Stimulated activated CD8-positive, alpha-beta memory T cell treated with anti-CD3 and anti-CD28 coated beads, Interleukin-7, amount 100 ng/mL, for 24 hours (primary cell): ENCODE measurements around the gene EIF4G1.

ENCODE experiments used
- DNase-seq: peaks from one replicate; pipeline ENCODE4 v3.0.0-alpha.2; 2020; ENCODE audit warnings: low read depth

Gene EIF4G1

DNA sequence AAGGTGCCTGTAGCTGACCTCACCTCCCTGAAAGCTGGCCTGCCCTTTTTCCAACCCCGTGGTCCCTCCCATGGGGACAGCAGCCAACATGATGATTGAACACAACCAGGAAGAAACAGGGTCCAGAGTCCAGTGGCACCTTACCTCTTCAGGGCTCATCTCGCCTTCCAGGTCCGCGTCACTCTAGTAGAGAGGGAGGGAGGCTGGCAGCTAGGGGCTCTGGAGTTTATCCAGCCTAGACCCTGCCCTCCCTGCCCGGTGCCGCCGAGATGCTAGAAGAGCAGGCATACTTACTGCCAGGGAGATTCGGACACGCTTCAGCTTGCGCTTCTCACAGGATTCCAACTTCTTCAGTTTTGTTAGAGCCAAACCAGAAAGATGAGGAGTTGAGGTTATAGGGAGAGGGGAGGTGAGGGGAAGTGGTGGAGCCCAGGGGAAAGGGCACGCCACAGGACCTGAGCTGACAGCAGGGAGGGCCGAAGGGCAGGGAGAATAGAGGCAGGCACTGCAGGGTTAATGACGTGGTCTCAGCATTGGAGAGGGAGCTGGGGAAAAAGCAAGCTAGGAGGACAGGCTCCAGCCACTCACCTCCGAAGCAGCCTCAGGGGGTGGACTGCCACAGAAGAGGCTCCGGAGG is 37.9 kb downstream of the EIF4G1 start:
- DNase-seq, result no peak

DNA sequence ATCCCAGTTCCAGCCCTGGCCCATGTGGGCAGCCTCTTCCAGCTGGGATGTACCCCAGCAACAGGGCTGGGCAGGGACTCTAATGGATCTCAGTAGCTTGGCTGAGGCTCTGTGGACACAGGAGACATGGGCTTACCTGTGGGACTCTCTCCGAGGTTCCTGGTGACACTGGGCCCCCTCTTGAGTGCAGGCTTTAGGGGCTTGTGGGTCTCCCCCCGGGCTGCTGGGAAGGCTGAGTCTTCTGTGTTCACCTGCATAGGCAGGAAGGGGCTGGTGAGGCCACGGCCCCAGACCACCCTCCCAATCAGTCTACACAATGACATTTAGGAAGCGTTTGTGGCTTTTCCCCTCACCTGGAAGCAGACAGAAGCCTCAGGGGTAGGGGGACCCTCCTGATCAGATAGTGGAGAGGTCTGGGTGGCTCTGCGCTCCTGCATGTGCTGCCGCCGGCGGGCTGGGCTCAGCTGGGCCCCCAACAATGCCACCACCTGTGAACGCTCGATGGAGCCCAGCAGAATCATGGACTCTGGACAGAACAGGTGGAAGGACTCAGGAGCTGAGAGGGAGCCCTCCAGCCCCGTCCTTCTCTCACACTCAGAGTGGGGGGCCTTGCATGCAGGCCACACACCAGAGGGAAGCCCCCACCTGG is 38.6 kb downstream of the EIF4G1 start:
- DNase-seq, result no peak

DNA sequence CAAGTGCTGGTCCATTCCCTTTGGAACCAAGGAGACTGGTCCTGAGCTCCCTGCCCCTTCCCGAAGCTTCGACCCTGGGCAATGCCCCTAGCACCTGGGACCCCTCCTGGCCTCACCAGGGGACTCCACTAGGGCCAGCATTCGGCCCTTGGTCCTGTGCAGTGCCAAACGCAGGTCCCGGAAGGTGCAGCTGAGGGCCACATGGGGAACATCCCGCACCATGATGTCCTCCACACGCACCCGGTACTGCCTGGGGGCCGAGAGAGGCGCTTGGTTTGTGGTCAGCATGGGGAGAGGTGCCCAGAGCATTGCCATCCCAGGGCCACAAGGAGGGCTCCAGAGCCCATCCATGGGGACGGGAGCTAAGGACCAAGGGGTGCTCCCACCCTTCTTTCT is 39.1 kb downstream of the EIF4G1 start:
- no peak for DNase-seq

DNA sequence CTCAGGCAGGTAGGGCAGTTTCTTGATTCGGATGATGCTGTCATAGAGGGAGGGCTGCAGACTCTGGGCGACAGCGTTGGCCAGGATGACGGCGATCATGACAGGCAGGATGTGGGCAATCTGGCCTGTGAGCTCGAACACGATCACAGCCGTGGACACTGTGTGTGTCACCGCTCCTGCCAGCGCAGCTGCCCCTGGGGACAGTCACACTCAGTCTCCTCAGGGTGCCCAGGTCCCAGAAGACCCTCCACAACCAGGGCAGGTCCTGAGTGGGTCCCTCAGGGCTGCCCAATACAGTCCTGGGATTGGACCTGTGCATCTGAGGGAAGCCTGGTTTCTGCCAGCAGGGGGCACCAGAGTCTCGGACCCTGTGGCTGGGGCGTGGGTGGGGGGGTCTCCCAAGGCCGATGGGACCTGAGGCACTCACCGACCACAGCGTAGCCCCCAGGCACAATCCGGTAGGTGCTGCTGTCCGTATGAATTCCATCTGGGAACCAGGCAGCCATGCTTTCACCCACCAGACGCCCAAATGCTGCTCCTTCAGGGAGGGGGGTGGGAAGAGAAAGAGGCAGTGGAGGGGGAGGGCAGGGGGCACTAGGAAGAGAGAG is 39.8 kb downstream of the EIF4G1 start:
- DNase-seq, result peak; percentile 45

DNA sequence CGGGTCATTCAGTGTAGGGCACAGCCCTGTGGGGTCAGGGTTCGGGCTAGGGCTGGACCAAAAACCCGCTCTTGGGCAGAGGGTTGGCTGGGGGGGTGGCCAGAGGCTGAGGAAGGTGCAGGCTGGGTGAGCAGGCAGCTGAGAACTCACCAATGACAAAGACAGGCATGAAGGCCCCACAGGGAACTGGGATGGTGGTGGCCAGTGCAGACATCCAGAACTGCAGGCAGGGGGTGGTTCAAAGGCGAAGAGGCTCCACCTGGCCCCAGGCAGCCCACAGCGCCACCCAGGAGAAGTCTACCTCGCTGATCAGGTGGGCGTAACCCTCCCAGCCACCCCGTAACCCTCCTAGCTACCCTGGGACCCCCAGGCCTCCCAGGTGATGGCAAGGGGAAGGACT is 40.3 kb downstream of the EIF4G1 start:
- no peak for DNase-seq

DNA sequence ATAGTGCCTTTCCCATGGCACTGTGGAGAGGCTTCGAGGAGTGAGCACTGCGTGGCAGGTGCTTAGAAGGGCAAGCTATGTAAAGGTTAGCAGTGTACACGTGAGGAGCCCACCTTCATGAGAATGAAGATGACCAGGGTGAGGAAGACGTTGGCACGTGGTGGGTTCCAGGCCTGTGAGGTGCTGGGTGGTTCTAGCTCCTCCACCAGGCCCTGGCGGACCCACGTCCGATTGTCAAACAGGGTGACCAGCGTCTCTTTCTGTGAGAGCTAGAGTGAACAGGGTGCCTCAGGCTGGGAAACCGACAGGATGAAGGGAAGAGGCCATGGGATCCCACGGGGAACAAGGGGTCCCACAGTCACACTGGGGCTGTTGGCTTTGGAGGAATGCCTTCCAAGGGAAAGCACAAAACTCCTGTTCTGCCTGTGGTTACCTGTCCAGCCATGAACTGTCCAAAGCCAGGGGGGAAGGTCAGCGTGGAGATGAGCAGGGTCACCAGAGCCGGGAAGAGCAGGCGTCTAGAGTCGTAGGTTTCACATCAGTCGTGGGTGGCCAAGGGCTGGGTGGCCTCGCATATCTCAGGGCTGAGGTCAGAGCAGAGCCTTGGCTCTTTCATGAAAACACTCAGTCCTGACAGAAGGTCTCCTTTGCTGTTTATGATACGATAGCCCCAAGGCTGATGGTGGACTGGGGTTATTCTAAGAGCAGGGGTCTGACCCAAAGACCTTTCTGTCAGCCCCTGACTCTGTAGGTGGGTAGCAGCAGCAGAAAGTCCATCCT is 41.0 kb downstream of the EIF4G1 start:
- DNase-seq, result no peak

DNA sequence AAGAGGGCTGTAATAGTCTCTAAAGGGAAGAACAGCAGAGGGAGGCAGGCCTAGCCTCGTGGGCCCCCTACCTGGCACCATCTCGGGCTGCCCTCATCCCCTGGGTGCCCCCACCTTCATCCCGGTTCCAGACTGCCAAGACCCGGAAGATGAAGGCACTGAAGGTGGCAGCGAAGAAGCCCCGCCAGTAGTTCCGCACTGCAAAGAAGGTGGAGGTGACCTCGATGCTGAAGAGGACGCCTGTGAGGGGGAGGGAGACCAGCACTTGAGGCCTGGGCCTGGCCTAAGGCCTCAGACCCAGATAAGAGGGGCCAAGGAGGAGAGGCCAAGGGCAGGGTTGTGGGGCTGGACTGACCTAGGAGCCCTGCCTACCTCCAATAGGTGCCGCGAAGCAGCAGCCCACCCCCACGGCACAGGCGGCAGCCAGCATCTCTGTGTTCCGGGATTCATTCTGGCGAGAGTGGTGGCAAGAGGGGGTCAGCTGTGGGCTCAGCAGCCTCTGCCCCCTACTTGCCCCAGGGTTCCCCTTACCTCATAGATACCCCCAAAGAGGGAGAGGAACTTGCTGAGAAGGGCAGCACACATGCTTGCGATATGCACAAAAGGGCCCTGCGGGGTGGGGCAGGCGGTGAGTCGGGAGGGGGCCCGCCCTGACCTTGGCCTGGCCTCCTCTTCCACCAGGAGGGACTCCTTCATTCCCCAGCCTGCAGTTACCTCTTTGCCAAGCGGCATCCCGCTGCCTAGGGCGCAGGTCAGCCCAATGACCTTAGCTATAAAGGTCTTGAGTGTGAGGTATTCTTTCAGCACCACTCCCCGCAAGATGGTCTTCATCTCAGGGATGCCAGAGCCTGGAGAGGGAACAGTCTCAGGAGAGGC is 43.1 kb downstream of the EIF4G1 start:
- DNase-seq, result no peak

DNA sequence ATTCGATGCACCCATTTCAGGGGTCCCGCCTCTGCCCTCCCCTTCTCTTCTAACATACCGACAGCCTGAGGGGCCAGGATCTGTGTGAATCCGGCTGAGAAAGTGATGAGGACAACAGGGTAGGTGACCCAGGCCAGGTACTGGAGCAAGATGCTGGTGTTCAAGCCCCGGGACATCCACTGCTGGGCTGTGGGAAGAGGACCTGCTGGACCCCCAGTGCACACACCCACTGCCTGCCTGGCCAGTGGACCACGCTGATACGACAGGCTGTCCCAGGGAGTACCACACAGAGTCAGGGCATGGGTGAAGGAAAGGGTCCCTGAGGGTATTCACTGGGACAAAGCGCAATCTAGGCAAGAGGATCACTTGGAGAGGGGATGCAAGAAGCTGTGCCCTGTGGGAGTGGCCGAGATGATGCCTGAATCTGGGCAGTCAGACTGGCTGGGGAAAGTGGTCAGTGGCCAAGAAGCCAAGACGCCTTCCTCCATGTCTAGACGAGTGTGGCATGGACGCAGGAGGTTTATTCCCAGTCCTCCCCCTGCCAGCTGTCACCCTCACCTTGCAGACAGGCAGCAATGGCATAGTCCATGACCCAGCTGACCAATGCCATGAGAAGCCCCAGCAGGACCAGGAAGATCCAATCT is 43.8 kb downstream of the EIF4G1 start:
- DNase-seq, result no peak

DNA sequence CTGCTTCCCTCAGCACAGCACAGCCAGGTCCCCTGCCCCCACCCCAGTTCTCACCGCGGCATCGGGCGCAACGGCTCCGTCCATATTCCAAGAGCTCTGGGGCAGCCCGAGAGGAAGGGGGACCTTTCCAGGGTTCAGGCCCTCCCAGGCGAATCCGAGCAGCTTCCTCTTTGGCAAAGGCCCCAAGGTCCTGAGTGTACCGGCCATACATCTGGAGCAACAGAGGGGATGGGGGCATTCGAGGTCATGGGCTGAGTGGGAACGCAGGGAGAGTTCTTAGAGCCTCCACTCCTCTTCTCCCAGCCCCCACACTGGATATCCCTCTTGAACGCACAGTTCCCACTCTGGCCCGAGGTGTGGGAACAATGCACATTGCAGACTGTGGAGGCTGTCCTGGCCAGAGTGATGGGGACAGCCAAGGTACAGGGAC is 44.5 kb downstream of the EIF4G1 start:
- DNase-seq, result no peak

DNA sequence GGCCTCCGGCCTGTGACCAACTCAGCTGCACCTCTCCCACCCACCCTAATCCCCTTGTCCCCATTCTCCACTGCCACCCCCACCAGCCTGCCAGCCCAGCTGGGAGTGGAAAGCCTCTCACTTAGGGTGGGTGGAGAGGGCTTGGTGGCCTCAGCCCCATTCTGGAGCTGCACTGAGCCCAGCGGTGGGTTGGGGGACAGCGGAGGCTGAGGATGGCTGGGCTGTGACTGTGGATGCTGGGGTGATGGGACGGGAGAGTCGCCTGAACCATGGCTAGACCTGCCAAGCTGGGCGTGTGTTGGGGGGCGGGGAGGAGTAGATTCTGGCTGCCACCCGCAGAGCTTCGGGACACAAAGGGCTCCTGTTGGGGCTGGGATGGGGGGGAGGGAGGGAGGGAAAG is 45.2 kb downstream of the EIF4G1 start:
- no peak for DNase-seq

DNA sequence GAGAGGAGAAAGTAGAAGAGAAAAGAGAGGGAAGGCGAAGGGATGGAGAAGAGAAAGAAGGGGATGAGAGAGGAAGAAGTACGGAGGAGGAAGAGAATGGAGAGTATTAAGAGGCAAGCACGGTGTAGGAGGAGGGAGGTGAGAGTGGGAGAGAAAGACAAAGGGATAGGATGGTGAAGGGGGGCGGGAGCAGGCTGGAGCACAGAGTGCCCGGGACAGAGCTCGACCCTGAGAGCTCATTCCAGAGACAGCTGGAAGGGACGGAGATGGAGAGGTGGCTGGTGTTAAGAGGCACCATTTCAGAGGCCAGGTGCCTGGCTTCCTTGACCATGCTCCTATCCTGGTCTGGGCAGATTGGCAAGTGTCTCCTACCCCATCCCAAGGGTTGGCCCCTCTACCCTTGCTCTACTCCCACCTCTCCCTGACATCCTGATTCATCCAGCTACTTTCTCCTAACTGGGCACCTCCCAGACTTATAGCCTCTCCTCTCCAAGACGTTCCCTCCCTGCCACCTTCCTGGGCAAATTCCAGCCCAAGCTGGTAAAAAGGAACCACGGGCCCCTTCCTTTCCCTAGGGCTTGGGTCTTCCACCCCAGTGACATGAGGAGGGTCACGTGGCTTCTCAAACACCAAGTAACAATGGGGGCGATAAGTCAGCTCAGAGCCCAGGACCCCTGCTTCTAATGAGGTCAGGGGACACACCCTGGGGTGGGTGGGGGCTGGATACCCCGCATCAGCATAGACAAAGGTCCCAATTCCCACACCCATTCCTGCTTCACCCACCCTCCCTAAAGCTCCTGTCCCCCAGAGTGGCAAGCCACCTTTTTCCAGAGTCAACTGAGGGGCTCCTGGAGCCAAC is 45.9 kb downstream of the EIF4G1 start:
- DNase-seq, result no peak

DNA sequence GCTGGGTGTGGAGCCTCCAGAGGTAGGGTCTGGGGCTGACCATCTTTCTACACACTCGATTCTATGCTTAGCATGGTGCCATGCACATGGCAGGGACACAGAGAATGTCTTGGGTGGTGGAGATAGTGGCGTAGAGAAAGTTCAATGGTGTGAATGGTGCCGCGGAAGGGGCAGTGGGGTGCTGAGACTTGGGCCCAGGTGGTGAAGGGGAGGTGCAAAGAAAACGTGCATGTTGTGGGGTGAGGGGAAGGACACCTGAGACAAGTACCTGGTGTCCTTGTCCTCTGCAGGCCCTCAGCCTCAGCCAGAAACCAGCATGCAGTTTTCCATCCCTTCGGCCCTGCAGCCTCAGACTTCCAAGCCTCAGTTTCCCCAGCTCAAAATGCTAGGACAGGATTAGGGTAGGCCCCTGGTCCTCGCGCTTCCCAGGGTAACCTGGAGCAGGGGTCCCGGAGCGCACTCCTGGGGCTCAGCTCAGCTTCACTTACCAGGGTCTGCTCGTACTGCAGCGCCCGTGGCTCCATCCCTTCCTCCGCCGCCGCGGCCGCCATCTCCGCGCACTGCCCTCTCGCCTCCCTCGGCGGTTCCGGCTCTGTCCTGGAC is 46.6 kb downstream of the EIF4G1 start:
- DNase-seq, result no peak

DNA sequence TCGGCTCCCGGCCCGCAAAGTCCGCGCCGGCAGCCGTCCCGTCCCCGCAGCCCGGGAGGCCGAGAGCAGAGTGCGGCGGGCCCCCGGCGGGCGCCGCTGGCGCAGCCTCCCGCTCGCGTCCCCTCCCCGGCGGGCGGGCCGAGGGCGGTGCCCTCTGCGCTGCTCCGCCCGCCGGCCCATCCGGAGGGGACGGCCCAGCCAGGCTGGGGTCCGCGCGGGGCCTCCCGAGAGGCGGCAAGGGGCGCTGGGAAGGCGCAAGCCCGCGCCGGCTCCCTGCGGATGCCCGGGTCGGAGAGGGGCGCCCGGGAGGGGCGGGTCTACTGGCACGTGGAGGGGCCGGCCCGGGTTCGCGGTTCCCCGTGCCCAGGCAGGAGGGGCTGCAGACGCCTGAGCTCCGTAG is 47.1 kb downstream of the EIF4G1 start, which contains the start of the genes CLCN2 and POLR2H:
Gene CLCN2 (minus strand): TSS at position 74 of the 400 bp plus-strand sequence. CDS start 126 bp downstream, outside the sequence.
Gene POLR2H (plus strand): TSS at position 179 of the 400 bp plus-strand sequence. CDS start 1,783 bp downstream, outside the sequence.
- peak; percentile 8 for DNase-seq

DNA sequence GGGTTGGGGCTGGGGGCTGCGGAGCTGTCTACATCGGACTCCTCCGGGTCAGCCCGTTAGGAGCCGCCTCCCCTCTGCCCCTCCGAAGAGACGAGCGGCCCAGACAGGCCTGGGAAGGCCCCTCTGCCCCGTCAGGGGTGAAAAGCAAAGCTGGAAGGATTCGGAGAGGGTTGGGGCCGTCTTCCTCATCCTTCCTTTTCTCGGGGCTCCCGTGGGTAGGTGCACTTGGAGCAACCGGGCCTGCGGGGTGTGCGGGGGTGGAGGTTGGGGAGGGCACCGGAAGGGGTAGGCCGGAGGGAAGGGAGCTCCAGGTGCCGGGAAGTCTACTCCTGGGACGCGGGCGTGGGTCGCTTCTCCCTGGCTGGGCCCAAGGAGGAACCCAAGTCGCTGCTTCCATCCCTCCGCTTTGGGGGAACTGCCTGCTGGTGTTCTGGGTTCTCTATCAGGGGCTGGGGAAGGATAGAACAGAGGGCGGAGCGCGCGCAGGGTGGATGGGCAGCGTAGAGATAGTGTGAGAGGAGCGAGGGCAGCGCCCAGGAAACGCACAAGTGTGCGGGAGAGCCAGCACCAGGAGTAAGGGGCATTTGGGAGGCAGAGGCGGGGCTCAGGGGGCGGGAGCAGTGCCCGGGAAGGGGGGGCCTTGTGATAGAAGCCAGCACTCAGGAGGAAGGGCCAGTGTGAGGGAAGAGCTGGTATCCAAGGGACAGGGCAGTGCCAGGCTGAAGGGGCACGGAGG is 47.7 kb downstream of the EIF4G1 start:
- peak; percentile 20 for DNase-seq

DNA sequence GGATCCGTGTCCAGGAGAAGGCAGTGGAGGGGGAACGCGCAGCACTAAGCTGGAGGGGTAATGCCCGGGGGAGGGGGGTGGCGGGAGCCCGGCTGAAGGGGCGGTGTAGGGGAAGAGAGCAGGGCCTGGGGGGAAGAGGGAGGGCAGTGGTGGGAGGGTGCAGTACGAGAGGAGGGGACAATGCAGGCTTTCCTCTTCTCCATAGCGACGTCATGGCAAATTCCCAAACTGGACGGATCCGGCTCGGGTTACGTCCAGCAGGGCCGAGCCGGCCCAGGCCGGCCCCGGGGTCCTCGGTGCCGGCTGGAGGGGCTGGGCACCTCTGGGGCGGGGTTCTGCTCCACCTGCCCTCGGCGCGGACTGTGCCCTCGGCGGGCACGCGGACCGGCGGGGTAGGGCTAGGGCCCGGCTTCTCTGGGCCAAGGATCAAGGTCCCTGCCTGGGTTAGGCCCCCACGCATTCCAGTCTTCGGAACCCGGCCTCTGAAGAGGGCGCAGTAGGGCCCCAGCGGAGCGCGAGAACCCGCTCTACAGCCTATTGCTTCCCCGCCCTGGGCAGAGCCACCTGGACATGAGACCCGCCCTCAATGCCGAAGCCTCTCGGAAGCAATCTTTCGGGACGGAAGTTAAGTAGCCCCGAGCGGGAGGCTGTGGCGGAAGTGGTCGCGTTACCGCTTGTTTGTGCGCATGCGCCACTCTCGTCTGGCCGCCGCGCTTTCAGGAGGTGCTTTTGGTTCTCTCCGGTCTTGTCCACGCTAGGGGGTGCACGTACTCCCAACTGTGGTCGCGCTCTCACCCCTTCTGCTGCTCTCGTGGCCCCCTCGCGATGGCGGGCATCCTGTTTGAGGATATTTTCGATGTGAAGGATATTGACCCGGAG is 48.5 kb downstream of the EIF4G1 start:
- peak; percentile 93 for DNase-seq

DNA sequence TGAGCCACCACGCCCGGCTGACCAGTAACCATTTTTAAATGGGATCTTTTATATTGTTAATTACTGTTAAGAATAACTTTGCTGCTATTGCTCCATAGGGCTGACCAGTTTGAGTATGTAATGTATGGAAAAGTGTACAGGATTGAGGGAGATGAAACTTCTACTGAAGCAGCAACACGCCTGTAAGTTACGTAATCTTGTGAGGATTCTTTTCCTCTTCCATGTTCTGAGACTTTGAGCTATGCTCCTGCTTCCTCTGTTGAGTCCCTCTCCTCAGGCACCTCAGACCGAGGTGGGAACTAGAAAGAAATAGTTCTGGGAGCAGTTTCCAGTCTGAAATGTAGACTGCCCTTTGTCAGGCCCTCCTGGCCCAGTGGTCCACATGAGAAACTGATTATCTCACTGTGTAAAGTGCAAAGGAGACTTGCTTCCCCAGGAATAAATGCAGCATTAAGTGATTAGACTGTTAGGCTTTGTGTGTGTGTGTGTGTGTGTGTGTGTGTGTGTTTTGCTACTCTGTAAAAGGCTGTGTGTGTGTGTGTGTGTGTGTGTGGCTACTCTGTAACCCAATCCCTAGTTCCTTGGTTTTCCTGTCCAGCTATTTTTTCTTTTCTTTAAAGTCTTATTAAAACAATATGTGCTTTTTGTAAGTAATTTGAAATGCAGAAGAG is 52.3 kb downstream of the EIF4G1 start:
- DNase-seq, result no peak

DNA sequence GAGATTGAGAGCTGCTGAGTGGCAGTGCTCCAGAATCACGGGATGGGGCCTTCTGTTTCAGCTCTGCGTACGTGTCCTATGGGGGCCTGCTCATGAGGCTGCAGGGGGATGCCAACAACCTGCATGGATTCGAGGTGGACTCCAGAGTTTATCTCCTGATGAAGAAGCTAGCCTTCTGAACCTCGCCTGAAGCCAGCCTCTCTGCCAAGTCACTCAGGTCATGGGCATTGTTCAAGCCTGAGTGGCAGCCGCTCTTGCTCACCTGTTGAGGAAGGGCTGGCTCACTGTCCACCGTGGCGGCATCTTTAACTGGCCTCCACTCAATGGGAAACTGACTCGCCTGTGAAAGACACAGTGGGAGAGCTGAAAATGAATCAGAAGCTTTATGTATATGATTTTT is 53.7 kb downstream of the EIF4G1 start:
- DNase-seq, result no peak
